ENCODE data around the gene HES3.

Gene HES3

DNA sequence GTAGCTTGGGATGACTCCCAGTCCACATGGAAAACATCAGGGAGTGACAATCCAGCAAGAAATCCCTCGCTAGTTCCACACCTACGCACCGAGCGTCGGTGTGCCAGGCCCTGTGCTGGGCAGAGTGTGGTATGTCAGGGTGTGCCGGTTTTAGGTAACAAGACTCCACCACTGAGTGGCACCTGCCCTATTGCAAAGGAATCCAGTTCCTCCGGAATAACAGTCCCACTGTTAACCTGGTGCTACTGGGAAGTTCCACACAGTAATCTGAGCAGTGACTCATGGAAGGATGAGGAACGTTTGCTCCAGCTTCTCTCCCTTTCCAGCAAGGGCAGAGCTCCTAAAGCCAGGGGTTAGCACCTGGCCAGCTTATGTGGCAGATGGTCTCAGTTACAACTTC, 23.7 kb upstream of the HES3 start:
- no peak for DNase-seq

DNA sequence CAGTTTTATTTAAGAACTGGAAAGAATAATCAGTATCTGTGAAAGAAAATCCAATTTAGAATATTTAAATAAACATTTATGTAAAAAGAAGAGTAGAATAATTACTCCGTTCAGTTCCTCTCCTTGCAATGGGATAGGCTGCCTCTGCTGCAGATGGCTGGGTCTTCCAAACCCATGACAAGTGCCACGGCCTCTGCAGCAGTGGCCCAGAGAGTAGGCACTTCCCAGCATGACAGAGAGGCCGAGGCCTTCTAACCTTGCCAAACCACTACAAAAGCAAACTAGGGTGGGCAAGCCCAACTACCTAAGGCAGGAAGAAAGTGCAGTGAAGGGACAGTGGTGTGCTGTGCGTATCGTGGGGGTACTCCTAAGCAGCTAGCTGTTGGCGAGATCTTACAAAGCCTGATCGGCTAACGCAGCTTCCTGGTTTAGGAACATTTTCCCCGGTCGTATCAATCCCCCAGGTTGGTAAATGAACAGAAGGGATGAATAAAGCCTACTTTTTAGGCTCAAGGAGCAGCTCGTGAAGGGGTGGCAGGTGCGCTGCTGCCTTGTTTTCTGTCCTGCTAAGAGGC, 22.7 kb upstream of the HES3 start:
- no peak for DNase-seq

DNA sequence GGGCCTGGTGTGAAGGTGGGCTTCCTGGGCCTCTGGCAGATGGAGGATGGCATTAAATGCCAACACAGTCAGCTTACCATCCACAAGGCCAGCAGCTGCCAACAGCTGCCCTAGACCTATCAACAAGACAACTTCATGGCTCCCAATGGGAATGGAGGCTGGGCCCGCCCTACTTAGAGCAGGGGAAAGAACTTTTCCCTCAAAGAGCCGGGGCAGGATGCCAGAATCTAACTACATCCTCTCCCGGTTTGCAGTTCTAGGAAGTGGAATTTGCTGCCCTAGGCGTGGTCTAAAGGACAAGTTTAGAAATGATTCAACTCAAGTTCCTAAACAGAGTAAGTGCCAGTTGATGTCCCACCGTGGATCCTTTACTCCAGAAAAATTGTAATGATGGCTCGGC, 21.3 kb upstream of the HES3 start:
- DNase-seq, result no peak

DNA sequence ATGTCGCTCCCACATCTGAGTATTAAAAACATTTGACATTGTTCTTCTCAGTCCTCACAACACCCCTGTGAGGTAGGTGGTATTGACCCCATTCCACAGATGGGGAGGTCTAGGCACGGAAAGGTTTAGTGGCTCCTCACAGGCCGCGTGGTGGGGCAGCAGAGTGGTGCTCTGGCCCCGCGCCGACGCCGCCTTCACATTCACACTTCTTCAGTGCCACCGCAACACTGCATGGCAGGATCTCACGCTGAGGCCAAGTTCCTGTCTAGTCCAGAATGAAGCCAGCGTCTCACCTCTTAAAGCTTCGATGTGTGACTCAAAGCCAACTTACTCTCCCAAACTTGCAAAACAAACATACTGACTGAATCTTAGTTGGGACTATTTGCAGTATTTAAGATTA, 20.4 kb upstream of the HES3 start:
- no peak for DNase-seq

DNA sequence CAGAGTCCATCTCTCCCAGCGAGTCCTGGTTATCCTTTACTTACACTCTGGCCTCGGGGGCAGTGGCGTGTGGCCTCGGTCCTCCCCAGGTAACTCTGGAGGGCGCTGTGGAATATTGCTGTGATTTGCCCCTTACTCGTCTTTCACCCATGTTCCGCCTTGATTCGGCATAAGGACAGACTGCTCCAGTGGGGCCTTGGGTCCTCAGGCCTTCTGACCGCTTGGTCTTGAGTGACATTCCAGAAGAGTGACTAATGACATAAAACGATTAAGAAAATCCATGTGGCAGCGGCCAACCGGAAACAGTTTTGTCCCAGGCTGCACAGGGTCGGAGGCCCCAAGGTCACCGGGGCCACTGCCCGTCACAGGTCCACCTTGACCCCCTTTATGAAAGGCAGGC, 19.3 kb upstream of the HES3 start:
- DNase-seq, result no peak

DNA sequence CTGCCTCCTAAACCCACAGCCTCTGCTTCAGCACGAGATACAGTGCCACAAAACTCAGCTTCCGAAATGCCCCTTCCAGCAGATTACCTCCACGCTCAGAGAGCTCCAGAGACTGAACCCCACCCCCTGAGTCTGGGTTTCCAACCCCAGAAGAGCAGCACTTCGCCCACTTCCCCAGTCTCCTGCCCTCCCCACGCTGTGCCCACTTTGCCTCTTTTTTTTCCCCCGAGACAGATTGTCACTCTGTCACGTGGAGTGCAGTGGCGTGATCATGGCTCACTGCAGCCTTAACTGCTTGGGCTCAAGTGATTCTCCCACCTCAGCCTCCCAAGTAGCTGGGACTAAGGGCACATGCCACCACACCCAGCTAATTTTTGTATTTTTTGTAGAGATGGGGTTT, 18.3 kb upstream of the HES3 start:
- DNase-seq, result no peak

DNA sequence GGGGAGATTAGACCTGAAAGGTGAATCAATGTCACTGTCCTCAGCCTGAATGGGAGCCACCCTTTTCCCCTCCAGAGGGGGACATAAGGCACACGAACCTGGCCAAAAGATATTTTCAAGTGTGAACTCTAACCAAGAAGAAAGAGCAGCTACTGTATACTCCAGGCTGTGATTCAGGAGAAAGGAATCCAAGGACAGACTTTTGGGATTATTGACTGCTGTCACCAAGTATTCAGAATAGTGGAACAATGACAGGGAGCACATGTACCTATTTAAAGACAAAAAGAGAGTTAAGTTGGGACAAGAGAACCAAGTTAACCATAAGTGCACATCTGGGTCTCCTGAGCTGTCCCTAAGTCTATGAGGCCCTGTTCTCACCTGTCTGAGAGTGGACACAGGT, 10.6 kb upstream of the HES3 start:
- DNase-seq, result no peak

DNA sequence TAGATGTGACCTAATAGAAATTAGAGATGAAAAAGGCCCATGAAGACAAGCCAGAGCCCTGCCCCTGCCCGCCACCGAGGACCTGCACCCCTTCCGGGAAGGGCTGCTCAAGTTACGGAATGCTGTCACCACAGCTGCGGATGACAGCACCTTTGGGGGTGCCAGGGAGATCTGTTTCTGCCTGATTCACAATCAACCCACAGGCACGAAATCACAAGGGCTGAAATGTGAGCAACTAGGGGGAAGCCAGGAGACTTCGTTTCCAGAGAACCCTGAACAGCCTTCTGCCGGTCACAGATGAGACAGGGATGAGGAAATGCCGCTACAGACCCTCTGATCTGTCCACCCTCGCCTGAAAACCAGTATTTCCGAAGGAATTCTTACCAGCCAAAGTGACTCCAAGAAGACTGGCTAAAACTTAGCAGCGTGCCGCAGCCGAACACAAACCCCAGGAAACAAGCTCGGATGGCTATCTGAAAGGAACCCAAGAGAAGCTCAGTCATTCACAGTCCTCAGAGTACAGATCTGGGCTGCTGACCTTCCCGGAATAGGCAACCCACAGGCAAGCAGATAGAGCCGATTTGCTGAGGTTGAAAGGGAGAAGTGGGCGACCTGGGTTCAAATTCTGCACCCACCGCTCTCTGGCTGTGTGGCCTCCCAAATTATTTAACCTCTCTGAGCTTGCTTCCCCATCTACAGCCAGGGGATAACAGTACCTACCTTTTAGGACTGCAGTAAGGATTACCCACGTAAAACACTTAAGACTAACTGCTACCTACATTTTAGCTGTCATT, 9.3 kb upstream of the HES3 start:
- DNase-seq, result no peak

DNA sequence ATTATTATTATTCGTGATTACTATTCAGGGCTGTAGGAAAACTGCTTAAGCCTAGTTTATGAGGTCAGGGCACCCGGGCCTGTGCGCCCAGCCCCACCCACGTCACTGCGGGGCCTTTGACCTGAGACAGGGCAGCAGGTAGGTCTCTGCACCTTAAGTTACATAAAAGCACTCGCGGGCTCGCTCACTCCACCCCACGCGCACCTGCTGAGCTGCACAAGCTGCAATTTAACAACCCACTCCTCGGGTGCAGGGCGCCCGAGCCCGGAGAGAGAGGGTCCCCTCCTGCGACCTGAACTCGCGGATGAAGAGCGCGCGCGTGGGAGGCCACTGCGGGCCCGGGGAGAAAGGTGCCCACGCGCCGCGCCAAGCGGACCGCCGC, 8.7 kb upstream of the HES3 start:
- no peak for DNase-seq

DNA sequence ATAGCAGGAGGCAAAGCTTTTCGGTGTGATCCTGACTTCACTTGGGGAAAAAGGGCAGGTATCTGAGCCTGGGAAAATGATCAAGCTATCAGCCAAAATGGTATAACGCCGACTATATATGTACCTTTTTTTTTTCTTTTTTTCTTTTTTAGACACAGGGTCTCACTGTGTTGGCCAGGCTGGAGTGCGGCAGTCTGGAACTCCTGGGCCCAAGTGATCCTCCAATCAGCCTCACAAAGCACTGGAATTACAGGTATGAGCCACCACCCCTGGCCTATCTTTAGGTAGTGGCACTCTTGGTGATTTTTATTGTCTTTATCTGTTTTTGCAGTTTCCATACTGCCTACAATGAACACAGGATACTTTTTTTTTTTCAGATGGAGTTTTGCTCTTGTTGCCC, 6.9 kb upstream of the HES3 start:
- DNase-seq, result no peak

DNA sequence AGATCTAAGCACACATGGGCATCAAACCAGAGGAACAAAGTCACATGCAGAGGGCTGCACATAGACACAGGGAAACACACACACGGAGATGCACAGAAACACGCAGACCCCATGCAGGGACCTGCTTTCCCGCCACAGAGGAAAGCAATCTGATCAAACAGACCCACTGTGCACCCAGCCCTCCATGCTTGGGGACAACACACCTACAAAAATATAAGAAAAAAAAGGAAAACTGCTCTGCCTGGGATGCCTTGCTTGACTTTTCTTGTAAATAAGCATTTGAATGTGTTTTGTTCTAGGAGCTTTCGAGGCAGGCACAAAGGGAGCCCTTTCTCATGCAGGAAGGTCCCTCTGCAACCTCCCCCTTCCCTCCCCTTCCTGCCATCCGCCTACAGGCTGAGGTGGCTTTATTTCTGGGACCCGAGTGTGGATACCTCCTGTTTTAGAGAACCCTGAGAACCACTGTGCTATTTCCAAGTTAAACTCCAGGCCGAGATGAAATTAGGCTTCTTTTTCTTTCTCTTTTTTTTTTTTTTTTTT, 4.7 kb upstream of the HES3 start:
- DNase-seq, result no peak

DNA sequence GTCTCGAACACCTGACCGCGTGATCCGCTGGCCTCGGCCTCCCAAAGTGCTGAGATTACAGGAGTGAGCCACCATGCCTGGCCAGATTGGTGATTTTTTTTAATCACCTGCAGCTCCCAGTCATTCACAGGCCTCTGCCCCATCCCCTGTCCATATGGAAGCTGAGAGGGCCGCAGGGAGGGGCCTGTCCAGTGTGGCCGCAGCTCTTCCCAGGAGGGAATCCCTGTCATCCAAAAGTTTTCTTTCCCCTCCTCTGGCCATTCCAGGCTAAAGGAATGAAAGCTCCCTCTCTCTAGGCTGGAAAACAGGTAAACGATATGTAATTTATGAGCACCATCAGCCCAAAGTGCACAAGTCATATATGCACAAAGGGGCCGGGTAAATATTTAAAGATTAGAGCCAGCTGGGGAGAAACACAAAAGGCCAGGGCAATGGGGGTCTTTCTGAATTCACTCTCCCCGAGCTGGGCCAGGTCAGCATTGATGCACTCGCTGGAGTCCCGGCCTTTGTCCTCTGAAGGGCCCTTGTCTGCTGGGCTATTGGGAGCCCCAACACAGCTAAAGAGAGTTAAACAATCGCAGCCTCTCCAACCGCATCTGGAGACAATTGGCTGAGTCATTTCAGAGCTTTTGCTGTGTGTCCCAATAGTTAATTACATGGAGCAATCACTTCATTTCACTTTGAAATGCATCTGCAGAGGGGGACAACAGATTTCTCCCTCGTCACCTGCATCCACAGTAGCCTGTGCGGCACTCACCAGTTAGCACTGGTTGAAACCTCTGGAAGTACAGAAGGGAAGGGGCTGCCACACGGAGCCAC, 3.8 kb upstream of the HES3 start:
- no peak for DNase-seq

DNA sequence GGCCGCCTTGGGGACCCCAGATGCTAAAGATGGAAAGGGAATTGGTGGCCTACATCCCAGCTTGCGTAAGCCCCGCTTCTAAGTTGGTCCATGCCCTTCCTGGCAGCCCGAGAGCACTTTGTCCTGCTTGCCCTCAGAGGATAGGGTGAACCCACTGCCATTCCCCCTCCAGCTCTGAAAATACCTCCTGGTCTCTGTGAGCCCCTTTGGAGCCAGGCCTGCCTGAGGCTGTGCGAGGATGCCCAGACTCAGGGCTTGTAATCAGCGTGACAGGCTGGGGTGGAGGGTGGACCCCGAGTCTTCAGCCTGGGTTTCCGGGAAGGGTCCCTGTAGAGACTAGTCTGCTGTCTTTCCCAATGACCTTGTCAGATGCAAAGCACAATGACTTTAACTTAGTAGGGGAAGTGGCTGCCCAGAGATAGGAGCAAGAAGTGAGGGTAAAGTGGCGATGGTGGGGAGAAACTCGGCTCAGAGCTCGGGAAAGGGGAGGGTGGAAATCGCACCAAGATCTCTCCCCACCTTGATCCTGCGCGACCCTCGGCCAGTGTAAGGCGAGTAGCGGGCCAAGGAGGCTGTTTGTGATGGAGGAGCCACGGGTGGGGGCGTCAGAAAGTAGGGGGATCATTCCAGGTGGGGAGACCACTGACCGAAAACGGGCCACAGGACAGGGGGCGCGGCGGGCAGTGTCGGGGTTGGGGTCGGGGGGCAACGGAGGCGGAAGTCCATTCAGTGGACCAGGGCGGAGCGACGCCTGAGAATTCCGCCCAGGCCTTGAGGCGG, 2.7 kb upstream of the HES3 start:
- no peak for DNase-seq

DNA sequence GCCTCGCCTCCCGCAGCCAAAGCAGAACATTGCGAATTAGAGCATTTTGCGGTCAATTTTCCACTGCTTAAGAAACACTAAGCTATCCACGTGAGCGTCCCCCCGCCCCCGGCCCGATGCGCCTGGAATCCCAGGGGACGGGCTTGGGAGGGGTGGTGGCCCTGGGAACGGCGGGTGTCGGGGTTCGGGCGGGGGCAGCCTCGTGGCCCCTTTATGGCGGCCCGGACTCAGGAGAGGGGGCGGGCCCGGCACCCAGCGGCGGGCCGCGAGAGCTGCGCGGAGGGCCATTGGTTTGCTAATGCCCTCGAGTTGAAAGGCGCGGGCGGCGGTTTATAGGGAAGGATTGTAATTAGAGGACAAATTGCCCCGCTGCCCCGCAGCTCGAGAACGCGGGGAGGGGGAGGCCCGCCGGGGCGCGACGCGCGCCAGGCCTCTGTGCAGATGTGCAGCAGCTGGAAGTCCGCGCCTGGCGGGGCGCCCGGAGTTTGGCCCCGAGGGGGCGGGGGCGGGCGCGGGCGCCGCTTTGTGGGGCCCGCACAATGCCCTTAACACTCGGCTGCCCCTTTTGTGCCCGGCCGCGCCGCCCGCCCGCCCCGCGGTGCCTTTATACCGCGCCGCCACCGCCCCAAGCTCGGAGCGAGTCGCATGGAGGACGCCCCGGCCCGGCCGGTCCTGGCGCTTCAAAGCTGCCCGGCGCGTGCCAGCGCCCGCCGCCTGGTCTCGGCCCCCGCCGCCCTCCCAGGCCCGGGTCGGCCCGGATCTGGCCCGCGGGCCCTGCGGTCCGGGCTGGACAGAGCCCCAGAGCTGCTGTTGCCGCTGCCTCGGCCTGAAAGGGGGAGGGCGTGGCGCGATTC, 1.9 kb upstream of the HES3 start:
- DNase-seq, result no peak

DNA sequence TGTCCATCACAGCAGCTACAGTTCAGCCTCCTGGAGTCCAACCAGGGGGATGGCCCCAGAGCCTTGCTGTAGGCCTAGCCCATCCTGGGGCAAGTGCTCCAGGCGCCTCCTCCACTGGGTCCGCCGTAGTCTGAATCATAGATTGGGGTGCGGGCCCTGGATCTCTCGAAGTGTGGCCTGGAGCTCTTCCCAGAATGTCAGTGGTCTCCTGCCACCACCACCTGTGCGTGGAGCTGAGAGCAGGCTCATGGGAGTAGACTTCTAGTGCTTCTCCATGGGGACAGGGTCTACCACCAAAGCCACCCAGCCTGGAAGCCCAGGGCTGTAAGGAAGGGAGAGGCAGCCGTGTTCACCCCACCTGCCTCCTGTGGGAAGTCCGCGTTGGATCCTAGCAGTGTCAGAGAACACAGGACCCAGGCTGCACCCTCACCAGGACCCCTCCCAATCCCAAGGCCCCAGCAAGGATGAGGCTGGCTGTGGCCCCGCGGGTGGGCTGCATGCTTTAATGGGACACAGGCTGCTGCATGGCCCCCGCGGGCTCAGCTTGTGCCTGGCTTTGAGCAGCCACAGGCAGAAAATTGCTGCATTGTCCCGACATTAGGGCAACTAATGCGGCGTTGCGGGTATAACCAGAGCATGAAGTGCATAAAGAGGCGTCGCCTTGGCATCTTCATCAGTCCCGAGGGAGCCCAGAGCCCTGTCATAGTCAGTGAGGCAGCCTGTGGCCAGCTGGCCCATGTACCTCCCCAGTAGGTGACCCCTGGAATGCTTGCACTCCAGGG, 735 bp upstream of the HES3 start:
- no peak for DNase-seq

DNA sequence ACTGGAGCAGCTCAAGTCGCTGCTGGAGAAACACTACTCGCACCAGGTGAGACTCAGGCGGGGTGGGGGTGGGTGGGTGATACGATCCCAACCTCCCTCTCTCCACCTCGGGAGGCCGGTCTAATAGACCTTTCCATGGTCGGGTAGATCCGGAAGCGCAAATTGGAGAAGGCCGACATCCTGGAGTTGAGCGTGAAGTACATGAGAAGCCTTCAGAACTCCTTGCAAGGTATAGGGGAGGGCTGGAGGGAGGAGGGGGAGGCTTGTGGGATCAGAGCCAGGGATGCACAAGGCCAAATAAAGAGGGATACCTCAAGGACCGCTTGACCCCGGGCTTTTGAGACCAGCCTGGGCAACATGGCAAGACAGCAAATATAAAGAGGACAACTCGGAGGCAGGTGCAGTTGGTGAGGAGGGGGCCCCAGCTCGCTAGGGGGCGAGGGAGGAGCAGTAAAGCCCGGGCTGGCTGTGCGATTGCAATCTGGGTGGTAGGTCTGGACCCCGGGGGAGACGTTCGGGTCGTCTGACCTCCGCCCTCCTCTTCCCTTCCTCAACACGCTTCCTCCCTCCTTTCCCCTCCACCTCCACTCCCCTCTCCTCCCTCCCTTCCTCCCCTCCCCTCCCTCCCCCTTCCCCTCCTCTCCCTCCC, 546 bp downstream of the HES3 start:
- DNase-seq, result no peak

DNA sequence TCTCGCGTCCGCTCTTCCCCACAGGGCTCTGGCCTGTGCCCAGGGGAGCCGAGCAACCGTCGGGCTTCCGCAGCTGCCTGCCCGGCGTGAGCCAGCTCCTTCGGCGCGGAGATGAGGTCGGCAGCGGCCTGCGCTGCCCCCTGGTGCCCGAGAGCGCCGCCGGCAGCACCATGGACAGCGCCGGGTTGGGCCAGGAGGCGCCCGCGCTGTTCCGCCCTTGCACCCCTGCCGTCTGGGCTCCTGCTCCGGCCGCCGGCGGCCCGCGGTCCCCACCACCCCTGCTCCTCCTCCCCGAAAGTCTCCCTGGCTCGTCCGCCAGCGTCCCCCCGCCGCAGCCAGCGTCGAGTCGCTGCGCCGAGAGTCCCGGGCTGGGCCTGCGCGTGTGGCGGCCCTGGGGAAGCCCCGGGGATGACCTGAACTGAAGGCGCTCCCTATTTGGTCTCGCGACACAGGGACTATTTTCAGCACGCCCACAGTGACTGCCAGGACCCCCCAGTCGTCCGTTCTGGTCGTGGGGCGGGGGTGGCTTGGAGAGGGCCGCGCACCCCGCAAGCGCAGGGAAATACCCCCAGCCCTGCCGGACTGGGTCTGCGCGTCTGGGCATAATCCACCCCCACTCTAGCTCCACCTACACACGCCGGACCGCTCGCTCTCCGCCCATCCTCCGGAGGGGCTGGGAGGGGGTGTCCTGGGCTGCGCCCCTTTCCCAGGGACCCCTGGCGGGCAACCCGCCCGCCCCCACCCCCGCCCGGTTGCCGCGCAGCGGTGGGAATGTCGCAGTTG, 1.3 kb downstream of the HES3 start:
- DNase-seq, result peak; percentile 70

DNA sequence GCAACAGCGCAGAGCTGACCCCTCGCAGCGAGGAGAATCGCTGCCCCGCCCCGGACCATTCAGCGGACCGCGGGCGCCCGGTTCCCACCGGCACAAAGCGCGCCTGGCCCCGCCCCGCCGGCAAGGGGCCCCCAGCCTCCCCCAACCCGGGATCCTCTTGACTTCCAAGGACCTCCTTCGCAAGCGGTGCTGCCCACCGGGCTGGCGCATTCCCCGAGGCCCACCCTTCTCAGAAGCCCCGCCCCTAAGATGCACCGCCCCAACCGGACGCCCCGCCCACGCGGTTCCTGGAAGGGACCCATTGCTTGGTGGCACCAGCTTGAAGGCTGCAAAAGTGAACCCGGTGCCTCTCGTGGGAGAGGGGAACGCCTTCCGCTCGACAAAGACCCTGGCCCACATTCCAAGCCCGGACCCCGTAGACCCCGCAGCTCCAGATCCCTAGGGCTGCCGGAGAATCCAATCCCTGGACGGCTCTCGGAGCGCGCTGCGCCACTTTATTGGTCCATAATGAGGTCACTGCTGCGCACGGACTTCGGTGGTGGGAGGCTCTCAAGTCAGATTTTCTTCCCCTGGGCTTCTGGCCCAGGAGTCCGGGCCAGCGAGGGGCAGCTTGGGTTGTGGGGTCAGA, 2.0 kb downstream of the HES3 start:
- DNase-seq, result no peak
